Right lobe of liver (tissue), 6 donors: ENCODE data around the gene KCNJ5. TPM values are rescaled to one million over a fixed set of nuclear protein-coding genes. Genes with fewer than 3 reads are reported as not detected.
A peak's percentile ranks its signal among the peaks of the same experiment; 100 is the strongest.

Source experiments
- ATAC-seq, 4 donors: fragments of 200-7000 bp; cut with Tn5 transposase; one replicate each; pipeline ENCODE4 v1.9.1; 2020; ENCODE audit warnings: mild to moderate bottlenecking in 4 of 4, moderate library complexity in 4 of 4
- DNase-seq, 3 donors: peaks; one replicate each; pipeline ENCODE4 v3.0.0-alpha.2; 2020
- H3K27ac ChIP-seq, 3 donors: fragments of 200-600 bp; one replicate each; pipeline ENCODE4 v1.8.0; 2022
- H3K27me3 ChIP-seq, 2 donors: fragments of 200-600 bp; one replicate each; pipeline ENCODE4 v1.8.0; 2022
- H3K36me3 ChIP-seq, 4 donors: fragments of 200-600 bp; sonication (generic) in 1 of 4; one replicate each; pipeline versions ENCODE4 v1.5.1 to v1.8.0; 2017 to 2022; ENCODE audit warnings: control low read depth in 1 of 4
- H3K4me1 ChIP-seq, 4 donors: fragments of 200-600 bp; sonication (generic) in 1 of 4; one replicate each; pipeline versions ENCODE4 v1.5.1 to v1.8.0; 2017 to 2022; ENCODE audit warnings: control low read depth in 1 of 4
- H3K4me3 ChIP-seq, 3 donors: fragments of 200-600 bp; one replicate each; pipeline ENCODE4 v1.8.0; 2022
- H3K9me3 ChIP-seq, 4 donors: fragments of 200-600 bp; sonication (generic) in 1 of 4; one replicate each; pipeline versions ENCODE4 v1.5.1 to v1.8.0; 2017 to 2022; ENCODE audit warnings: control low read depth in 1 of 4
- POLR2A ChIP-seq: fragments of 450-650 bp; IDR thresholded peaks from one replicate; pipeline ENCODE4 v1.6.1; 2017; ENCODE audit warnings: antibody characterized with exemption, mild to moderate bottlenecking
- WGBS: methylation state at CpG from one replicate; pipeline ENCODE4 v1.1.6; 2018; ENCODE audit warnings: low coverage, low lambda C conversion rate; ENCODE audit not compliant: insufficient coverage; ENCODE audit errors: missing lambda C conversion rate; 5-methylcytosine and 5-hydroxymethylcytosine counted together
- intact Hi-C, 2 donors: fragments of 100-400 bp; cut with DNase I; formaldehyde crosslinking; loops; one replicate each; pipeline versions ENCODE4 v1.11.2 to v1.14.1; 2022
- total RNA-seq, 6 experiments: library from RNA; depleted of rRNA in 2 of 6; stranded (reverse); fragments of >200 nt in 2 of 6; fragmentation: NEBNext Ultra II Directional in 3 of 6; extraction: Animal tissue kit (Norgen Biotek cat#: 25700) in 3 of 6; gene quantifications; one replicate each; pipeline versions ENCODE4 v1.1.0 to v1.2.4, GENCODE V29; 2016 to 2023
- TF ChIP-seq, protein P1 (sequence below), 4 donors: fragments of 200-600 bp in 3 of 4; fragments of 450-650 bp in 1 of 4; IDR thresholded peaks; one replicate each; pipeline versions ENCODE4 v1.5.1 to v1.8.0; 2016 to 2022; ENCODE audit warnings: antibody characterized with exemption in 4 of 4, mild to moderate bottlenecking in 2 of 4
- donor health status: DM: no; HTN: yes; CAD: no.
- donor health status: DM: no; HTN: no; CAD: no.
- donor health status: DM: no; HTN: no; CAD: no.
- donor health status: DM: no; HTN: yes; CAD: no.
- donor health status: DM: no; HTN: yes; CAD: no.

The KCNJ5 gene
- total RNA-seq, 6 experiments from 2014 or later, result 0.05 to 0.80 (median 0.11) TPM

DNA sequence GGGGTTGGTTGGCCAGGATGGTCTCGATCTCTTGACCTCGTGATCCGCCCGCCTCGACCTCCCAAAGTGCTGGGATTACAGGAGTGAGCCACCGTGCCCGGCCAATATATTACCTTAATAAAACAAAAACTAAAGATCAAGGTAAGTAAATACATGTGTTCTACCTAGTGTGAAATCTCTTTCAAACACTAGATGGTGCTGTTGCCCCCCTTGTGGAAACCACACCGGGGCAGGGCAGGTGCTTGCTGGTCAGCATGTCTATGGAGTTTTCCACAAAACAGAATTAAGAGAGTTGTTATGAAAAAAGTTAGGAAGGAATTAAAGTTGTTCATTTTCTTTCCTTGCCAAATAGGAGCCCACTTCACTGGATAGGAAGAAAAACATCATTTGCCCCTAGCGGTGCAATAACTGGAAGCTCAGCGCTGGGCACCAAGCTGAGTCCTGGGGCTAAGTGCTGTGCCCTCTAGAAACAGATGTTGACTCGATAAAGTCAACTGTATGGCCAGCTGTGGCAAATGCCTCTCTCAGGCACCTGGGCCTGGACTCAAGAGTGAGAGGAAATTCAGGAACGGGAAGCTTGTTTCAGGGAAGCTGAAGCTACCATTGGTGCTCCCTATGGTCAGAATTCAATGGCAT, 6.3 kb upstream of the KCNJ5 start:
- H3K27me3 ChIP-seq, result no peaks in the 10 kb centered on the region
- intact Hi-C loops, result loop anchor here (5.0 kb wide), 1 partner anchor 72 kb away; no protein-coding TSS in a partner anchor
- WGBS, result 20% methylated on average over 12 of the region's 12 CpGs
- H3K9me3 ChIP-seq, result no peaks in the 10 kb centered on the region
- H3K4me1 ChIP-seq, result no peaks in the 10 kb centered on the region
- H3K36me3 ChIP-seq, result no peaks in the 10 kb centered on the region
- TF ChIP-seq, protein P1, sequence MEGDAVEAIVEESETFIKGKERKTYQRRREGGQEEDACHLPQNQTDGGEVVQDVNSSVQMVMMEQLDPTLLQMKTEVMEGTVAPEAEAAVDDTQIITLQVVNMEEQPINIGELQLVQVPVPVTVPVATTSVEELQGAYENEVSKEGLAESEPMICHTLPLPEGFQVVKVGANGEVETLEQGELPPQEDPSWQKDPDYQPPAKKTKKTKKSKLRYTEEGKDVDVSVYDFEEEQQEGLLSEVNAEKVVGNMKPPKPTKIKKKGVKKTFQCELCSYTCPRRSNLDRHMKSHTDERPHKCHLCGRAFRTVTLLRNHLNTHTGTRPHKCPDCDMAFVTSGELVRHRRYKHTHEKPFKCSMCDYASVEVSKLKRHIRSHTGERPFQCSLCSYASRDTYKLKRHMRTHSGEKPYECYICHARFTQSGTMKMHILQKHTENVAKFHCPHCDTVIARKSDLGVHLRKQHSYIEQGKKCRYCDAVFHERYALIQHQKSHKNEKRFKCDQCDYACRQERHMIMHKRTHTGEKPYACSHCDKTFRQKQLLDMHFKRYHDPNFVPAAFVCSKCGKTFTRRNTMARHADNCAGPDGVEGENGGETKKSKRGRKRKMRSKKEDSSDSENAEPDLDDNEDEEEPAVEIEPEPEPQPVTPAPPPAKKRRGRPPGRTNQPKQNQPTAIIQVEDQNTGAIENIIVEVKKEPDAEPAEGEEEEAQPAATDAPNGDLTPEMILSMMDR (IDR thresholded peaks at IDR 0.05), result peak; percentile 82 to 91 (median 86)
- no peak for TF ChIP-seq POLR2A
- ATAC-seq (peak; percentile 94 to 98 (median 96)), DNase-seq (peak in 1 of 3 donors; percentile 74)
- no peak overlapping the region for H3K4me3 ChIP-seq
- no peak overlapping the region for H3K27ac ChIP-seq

DNA sequence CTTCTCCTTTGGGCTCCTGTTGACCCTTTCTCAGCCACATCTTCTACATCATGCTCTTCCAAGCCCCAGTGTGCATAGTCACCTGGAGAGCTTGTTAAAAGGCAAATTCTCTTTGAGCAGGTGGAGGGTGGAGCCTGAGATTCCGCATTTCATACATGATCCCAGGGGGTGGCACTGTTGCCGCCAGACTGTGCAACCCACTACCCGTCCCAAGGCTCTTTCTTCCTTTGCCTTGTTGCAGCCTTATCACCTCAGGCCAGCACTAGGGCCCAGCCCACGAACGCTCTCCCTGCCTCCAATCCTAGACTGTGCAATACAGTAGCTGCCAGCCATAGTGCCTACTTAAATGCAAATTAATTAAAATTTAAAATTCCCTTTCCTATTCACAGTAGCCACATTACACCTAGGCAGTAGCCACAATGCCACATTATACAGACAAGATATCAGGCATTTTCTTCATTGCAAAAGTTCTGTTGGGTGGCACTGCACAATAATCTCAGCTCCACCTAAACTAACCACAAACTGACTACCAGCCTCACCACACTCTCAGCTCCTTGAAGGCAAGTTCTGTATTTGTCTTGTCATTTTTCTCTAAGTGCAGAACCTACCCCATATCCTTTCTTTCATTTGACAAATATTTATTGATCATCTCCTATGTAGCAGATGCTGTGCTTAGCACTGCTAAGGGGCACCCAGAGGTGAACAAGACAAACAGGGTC, 4.6 kb upstream of the KCNJ5 start:
- H3K4me3 ChIP-seq, result no peak overlapping the region
- WGBS, result 38% methylated on average over 5 of the region's 5 CpGs
- intact Hi-C loops, result loop anchor here (5.0 kb wide), 1 partner anchor 71 kb away; no protein-coding TSS in a partner anchor
- H3K4me1 ChIP-seq, result peaks cover 0 to 11% (median 5%) of the 10 kb centered on the region in 4 donors
- H3K27ac ChIP-seq, result no peak overlapping the region
- H3K27me3 ChIP-seq, result no peaks in the 10 kb centered on the region
- no peak for TF ChIP-seq POLR2A
- TF ChIP-seq, protein P1 (IDR thresholded peaks at IDR 0.05), result peak in 2 of 4 donors; percentile 11 to 16
- H3K36me3 ChIP-seq, result no peaks in the 10 kb centered on the region
- DNase-seq, result no peak
- H3K9me3 ChIP-seq, result no peaks in the 10 kb centered on the region
- ATAC-seq, result peak; percentile 12 to 50 (median 48)

DNA sequence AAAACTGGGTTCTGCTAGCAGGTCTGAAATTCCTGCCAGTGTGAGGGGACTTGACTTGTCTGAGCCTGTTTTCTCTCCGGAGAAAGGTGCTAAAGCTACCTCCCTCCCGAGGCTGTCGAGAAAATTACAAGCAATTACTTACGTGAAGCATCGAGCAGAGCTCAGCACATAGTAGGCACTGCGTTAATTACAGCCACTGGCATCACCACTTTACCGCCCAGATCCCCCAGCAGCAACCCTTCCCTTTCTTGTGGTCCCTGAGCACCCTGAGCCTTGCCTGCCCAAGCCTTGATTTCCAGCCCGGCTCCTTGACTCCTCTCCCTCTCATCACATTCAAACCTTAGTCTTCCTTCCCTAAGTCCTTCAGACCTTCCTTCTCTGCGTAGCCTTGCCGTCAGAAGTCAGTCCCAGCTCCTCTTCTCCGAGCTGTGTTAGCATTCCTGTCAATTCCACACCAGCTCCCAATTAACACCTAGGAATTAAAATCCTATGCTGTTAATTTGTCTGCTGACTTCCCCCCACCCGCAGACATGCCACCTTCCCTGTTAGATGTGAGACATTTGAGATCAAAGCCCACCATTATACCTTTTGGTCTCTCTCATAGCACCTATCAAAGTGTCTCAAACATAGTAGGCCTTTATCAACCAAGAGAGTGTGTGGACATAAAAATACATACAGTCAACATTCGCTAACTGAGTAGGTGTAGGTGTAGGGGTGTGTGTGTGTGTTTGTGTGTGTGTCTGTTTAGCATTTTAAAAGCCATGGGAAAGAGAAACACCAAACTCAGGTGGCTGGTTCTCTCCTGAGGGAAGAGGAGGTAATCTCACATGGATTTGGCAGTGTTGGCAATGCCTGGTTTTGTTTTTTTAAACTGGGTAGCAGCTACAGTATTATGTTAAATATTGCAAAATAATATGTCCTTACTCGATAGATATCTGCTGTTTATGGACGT, 2.8 kb upstream of the KCNJ5 start:
- WGBS, result 78% methylated on average over 10 of the region's 15 CpGs
- ATAC-seq, result no peak
- intact Hi-C loops, result loop anchor here (5.0 kb wide), 1 partner anchor 69 kb away; no protein-coding TSS in a partner anchor

More for the DNA sequence above, 2.8 kb upstream of the KCNJ5 start:
- Histone ChIP-seq H3K4me3 (no peak overlapping the region), H3K9me3 (no peaks in the 10 kb centered on the region), H3K36me3 (no peaks in the 10 kb centered on the region), H3K27me3 (no peaks in the 10 kb centered on the region), H3K4me1 (peaks cover 0 to 15% (median 6%) of the 10 kb centered on the region in 4 donors), H3K27ac (no peak overlapping the region)
- TF ChIP-seq, protein P1 (IDR thresholded peaks at IDR 0.05), result no peak
- TF ChIP-seq POLR2A, result no peak
- no peak for DNase-seq
